ENCODE measurements around the gene LRRC7. TPM values are rescaled to one million over a fixed set of nuclear protein-coding genes. Genes with fewer than 3 reads are reported as not detected.

The LRRC7 gene
- total RNA-seq, 4 donors from 2014 or later, result 0.07 to 1.9 (median 0.62) TPM

DNA sequence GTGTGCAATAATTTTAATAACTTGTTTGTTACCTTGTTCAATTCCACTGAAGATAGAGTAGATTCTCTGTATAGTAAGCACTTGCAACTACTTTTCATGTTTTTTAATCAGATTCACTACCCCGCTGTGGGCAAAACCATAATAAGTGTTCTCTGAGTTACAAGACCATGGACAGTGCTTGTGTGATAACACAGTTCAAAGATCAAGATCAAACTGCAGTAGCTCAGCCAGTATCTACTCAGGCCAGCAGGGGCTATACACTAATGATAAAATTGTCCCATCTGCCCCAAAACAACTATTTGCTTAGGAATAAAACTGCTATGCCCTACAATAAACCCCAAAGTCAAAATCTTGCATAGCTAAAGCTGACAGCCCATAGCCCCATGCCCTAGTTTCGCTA is 129.6 kb downstream of the LRRC7 start:
- Histone ChIP-seq H3K27ac (no peak overlapping the region), H3K9me3 (peaks cover 0 to 8% (median 0%) of the 10 kb centered on the region in 3 donors), H3K4me1 (no peaks in the 10 kb centered on the region), H3K36me3 (no peaks in the 10 kb centered on the region), H3K4me3 (no peak overlapping the region), H3K27me3 (no peaks in the 10 kb centered on the region)
- ATAC-seq, result no peak
- WGBS, 2 donors (ENCODE audit: low coverage in 1 of 2), result 96 to 100% methylated on average over 2 of the region's 2 CpGs
- TF ChIP-seq, protein P1, sequence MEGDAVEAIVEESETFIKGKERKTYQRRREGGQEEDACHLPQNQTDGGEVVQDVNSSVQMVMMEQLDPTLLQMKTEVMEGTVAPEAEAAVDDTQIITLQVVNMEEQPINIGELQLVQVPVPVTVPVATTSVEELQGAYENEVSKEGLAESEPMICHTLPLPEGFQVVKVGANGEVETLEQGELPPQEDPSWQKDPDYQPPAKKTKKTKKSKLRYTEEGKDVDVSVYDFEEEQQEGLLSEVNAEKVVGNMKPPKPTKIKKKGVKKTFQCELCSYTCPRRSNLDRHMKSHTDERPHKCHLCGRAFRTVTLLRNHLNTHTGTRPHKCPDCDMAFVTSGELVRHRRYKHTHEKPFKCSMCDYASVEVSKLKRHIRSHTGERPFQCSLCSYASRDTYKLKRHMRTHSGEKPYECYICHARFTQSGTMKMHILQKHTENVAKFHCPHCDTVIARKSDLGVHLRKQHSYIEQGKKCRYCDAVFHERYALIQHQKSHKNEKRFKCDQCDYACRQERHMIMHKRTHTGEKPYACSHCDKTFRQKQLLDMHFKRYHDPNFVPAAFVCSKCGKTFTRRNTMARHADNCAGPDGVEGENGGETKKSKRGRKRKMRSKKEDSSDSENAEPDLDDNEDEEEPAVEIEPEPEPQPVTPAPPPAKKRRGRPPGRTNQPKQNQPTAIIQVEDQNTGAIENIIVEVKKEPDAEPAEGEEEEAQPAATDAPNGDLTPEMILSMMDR (IDR thresholded peaks at IDR 0.05), result no peak
- TF ChIP-seq POLR2AphosphoS5 (IDR thresholded peaks at IDR 0.05), result no peak
- no peak for TF ChIP-seq POLR2A (IDR thresholded peaks at IDR 0.05)
- TF ChIP-seq EP300 (IDR thresholded peaks at IDR 0.05), result no peak

DNA sequence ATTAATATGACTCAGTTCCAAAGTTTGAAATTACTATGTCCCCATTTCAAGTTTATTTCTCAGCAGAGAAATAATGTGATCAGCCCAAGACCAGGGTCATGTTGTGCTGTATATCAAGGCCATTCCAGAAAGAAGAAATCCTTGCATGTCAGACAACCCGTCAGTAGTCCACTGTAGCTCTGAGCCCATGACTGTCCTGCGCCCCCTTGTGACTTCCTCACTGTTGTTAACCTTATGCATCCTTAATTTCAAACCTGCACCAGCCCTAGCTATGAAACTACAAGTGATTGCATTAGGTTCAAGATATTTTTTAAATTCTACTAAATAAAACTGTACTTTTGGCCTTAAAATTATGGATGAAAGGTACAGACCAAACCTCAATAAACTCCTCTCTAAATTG is 133.0 kb downstream of the LRRC7 start:
- no peak for ATAC-seq
- TF ChIP-seq, protein P1 (IDR thresholded peaks at IDR 0.05), result no peak
- TF ChIP-seq POLR2AphosphoS5 (IDR thresholded peaks at IDR 0.05), result no peak
- no peak for TF ChIP-seq EP300 (IDR thresholded peaks at IDR 0.05)
- no peak for TF ChIP-seq POLR2A (IDR thresholded peaks at IDR 0.05)

DNA sequence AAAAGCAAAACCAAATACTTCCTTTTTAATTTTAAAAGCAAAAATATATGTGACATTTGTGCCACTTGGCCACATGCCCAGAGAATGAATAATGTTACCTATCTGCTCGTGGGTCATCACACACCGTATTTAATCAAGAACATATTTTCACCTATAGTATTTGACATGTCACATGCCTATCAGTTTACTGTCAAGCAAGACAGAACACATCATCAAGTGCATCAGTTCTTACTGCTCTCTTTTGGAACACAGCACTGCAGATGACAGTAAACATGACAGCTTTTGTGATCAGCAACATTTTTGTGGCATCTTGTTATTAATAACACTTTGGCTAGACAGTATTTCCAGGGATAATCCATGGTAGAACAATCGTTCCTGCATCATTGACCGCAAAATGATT is 134.4 kb downstream of the LRRC7 start:
- Histone ChIP-seq H3K4me1 (no peaks in the 10 kb centered on the region), H3K4me3 (no peak overlapping the region), H3K27me3 (no peaks in the 10 kb centered on the region), H3K27ac (no peak overlapping the region), H3K36me3 (no peaks in the 10 kb centered on the region), H3K9me3 (no peaks in the 10 kb centered on the region)
- WGBS, 2 donors (ENCODE audit: low coverage in 1 of 2), result 57 to 59% methylated on average over 3 to 4 of the region's 4 CpGs
- no peak for ATAC-seq
- TF ChIP-seq, protein P1 (IDR thresholded peaks at IDR 0.05), result no peak
- TF ChIP-seq POLR2A (IDR thresholded peaks at IDR 0.05), result no peak
- no peak for TF ChIP-seq EP300 (IDR thresholded peaks at IDR 0.05)
- no peak for TF ChIP-seq POLR2AphosphoS5 (IDR thresholded peaks at IDR 0.05)

More for the DNA sequence above, 133.0 kb downstream of the LRRC7 start:
- no peaks in the 10 kb centered on the region for H3K27me3 ChIP-seq
- no peaks in the 10 kb centered on the region for H3K4me1 ChIP-seq
- H3K4me3 ChIP-seq, result no peak overlapping the region
- H3K9me3 ChIP-seq, result peaks cover 0 to 2% (median 0%) of the 10 kb centered on the region in 3 donors
- H3K27ac ChIP-seq, result no peak overlapping the region
- H3K36me3 ChIP-seq, result no peaks in the 10 kb centered on the region
- WGBS, 2 donors (ENCODE audit: low coverage in 1 of 2), result 13 to 85% methylated on average over 1 to 2 of the region's 2 CpGs

DNA sequence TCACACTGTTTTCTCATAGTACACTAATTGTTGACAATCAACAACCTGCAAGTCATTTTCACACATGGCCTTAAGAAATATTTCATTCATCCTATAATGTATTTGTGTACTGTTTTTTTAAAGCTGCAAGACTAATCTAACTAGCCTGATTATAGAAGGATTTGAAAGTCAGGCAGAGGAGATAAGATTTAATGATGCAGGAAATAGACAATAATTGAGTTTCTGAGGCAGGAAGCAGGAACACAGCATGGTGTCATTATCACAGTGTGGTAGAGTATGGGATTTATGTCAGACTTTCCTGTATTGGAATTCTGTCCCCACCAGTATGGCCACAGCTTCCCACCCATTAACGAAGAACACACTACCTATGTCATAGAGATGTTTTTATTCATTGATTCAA is 138.8 kb downstream of the LRRC7 start:
- WGBS, 2 donors (ENCODE audit: low coverage in 1 of 2), result 83 to 100% methylated on average over 1 of the region's 1 CpG

DNA sequence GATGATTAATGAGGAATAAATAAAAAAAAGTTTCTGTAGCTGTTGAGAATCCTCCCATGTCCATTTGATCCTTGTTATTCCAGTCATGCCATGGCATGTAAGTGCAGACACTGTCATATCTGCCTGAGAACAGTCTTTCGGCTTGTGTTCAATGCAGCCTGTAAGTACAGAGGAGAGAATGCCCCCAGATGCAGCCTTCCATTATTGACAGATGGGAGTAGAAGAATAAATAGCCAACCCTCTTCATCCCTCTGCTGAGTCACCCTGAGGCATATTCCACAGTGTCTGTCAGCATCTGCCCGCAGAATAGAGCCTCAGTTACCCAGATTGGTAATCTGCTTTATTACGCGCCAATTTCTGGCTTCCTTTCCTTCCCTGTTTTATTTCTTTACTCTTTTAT is 139.4 kb downstream of the LRRC7 start:
- 93 to 100% methylated on average over 1 to 4 of the region's 4 CpGs for WGBS, 2 donors (ENCODE audit: low coverage in 1 of 2)
- ATAC-seq, result no peak
- no peak overlapping the region for H3K4me3 ChIP-seq
- H3K36me3 ChIP-seq, result no peaks in the 10 kb centered on the region
- no peaks in the 10 kb centered on the region for H3K27me3 ChIP-seq
- H3K27ac ChIP-seq, result no peak overlapping the region
- no peaks in the 10 kb centered on the region for H3K4me1 ChIP-seq
- TF ChIP-seq EP300 (IDR thresholded peaks at IDR 0.05) (no peak), POLR2A (IDR thresholded peaks at IDR 0.05) (no peak), POLR2AphosphoS5 (IDR thresholded peaks at IDR 0.05) (no peak)
- TF ChIP-seq, protein P1 (IDR thresholded peaks at IDR 0.05), result no peak
- no peaks in the 10 kb centered on the region for H3K9me3 ChIP-seq

More for the DNA sequence above, 138.8 kb downstream of the LRRC7 start:
- ATAC-seq, result no peak
- Histone ChIP-seq H3K4me3 (no peak overlapping the region), H3K9me3 (no peaks in the 10 kb centered on the region), H3K27ac (no peak overlapping the region), H3K4me1 (no peaks in the 10 kb centered on the region), H3K27me3 (no peaks in the 10 kb centered on the region), H3K36me3 (no peaks in the 10 kb centered on the region)
- TF ChIP-seq, protein P1 (IDR thresholded peaks at IDR 0.05), result no peak

All from gastroesophageal sphincter (tissue), 4 donors.